ENCODE data around the gene VAC14.

Gene VAC14

GRCh38 chr16:70714581-70715054 is 86.3 kb downstream of the VAC14 start:
- H3K4me3 ChIP-seq (ENCODE audit: low read depth, low read length): no peak overlapping the region
- in situ Hi-C loops (cut with HindIII; ENCODE audit: low sequenced_read_pairs): no loop called here
- TF ChIP-seq CTCF (IDR thresholded peaks at IDR 0.05; ENCODE audit: low read depth, low read length): no peak
- no peak for DNase-seq (ENCODE audit: low read depth, low spot score)

GRCh38 chr16:70713824-70714223 is 87.1 kb downstream of the VAC14 start:
- in situ Hi-C loops (cut with HindIII; ENCODE audit: low sequenced_read_pairs): no loop called here
- no peak for TF ChIP-seq CTCF (IDR thresholded peaks at IDR 0.05; ENCODE audit: low read depth, low read length)
- no peak overlapping the region for H3K4me3 ChIP-seq (ENCODE audit: low read depth, low read length)
- no peak for DNase-seq (ENCODE audit: low read depth, low spot score)

GRCh38 chr16:70713342-70713741 is 87.6 kb downstream of the VAC14 start:
- H3K4me3 ChIP-seq (ENCODE audit: low read depth, low read length): no peak overlapping the region
- in situ Hi-C loops (cut with HindIII; ENCODE audit: low sequenced_read_pairs): no loop called here
- DNase-seq (ENCODE audit: low read depth, low spot score): no peak
- no peak for TF ChIP-seq CTCF (IDR thresholded peaks at IDR 0.05; ENCODE audit: low read depth, low read length)

- DNase-seq (ENCODE audit: low read depth, low spot score): no peak
- in situ Hi-C loops (cut with HindIII; ENCODE audit: low sequenced_read_pairs): no loop called here
- no peak overlapping the region for H3K4me3 ChIP-seq (ENCODE audit: low read depth, low read length)
- no peak for TF ChIP-seq CTCF (IDR thresholded peaks at IDR 0.05; ENCODE audit: low read depth, low read length)
Observed at GRCh38 chr16:70712942-70713341, 88.0 kb downstream of the VAC14 start.

- TF ChIP-seq CTCF (IDR thresholded peaks at IDR 0.05; ENCODE audit: low read depth, low read length): no peak
- no peak for DNase-seq (ENCODE audit: low read depth, low spot score)
- in situ Hi-C loops (cut with HindIII; ENCODE audit: low sequenced_read_pairs): no loop called here
- H3K4me3 ChIP-seq (ENCODE audit: low read depth, low read length): no peak overlapping the region
Observed at GRCh38 chr16:70712359-70712758, 88.6 kb downstream of the VAC14 start.

- no peak for TF ChIP-seq CTCF (IDR thresholded peaks at IDR 0.05; ENCODE audit: low read depth, low read length)
- in situ Hi-C loops (cut with HindIII; ENCODE audit: low sequenced_read_pairs): no loop called here
- no peak for DNase-seq (ENCODE audit: low read depth, low spot score)
- no peak overlapping the region for H3K4me3 ChIP-seq (ENCODE audit: low read depth, low read length)
Observed at GRCh38 chr16:70711211-70712031, 89.5 kb downstream of the VAC14 start.

Data from astrocyte of the spinal cord (primary cell).